Upper lobe of right lung (tissue), 1 donor: ENCODE measurements around the gene SMIM33. TPM values are rescaled to one million over a fixed set of nuclear protein-coding genes. Genes with fewer than 3 reads are reported as not detected.

Experiments used
- ATAC-seq: fragments of 200-7000 bp; cut with Tn5 transposase; one replicate; pipeline ENCODE4 v1.9.1; 2020; ENCODE audit warnings: mild to moderate bottlenecking, moderate library complexity
- DNase-seq: peaks from one replicate; pipeline ENCODE4 v3.0.0-alpha.2; 2020
- H3K27ac ChIP-seq: fragments of 200-600 bp; one replicate; pipeline ENCODE4 v1.8.0; 2022
- H3K27me3 ChIP-seq: fragments of 200-600 bp; one replicate; pipeline ENCODE4 v1.8.0; 2022; ENCODE audit warnings: mild to moderate bottlenecking
- H3K36me3 ChIP-seq: fragments of 200-600 bp; one replicate; pipeline ENCODE4 v1.8.0; 2022
- H3K4me1 ChIP-seq: fragments of 200-600 bp; one replicate; pipeline ENCODE4 v1.8.0; 2022
- H3K4me3 ChIP-seq: fragments of 200-600 bp; one replicate; pipeline ENCODE4 v1.8.0; 2022; ENCODE audit warnings: mild to moderate bottlenecking
- H3K9me3 ChIP-seq: fragments of 200-600 bp; one replicate; pipeline ENCODE4 v1.8.0; 2022
- CTCF ChIP-seq: fragments of 200-600 bp; IDR thresholded peaks from one replicate; pipeline ENCODE4 v1.8.0; 2022; ENCODE audit warnings: antibody characterized with exemption
- intact Hi-C: fragments of 100-400 bp; cut with DNase I; formaldehyde crosslinking; loops from one replicate; pipeline ENCODE4 v1.11.0; 2022
- total RNA-seq: library from RNA; stranded (reverse); fragmentation: NEBNext Ultra II Directional; extraction: Animal tissue kit (Norgen Biotek cat#: 25700); gene quantifications from one replicate; pipeline ENCODE4 v1.2.1, GENCODE V29; 2021
- donor health status: DM: no; HTN: yes; CAD: no; lungs with severe emphysema.

The SMIM33 gene
- total RNA-seq, 1 donor from 2014 or later: not detected

- peak overlapping the region; percentile 66 for H3K27ac ChIP-seq
- TF ChIP-seq CTCF: no peak
- no peaks in the 10 kb centered on the region for H3K36me3 ChIP-seq
- no peaks in the 10 kb centered on the region for H3K9me3 ChIP-seq
- peak overlapping the region; percentile 0 for H3K4me3 ChIP-seq
- H3K4me1 ChIP-seq: peaks cover 14% of the 10 kb centered on the region
- DNase-seq: no peak
- no peaks in the 10 kb centered on the region for H3K27me3 ChIP-seq
- ATAC-seq: peak; percentile 65
- intact Hi-C loops: no loop called here
These were observed 12.0 kb upstream of the SMIM33 start for GRCh38 chr5:139458580-139459407.

- peak overlapping the region; percentile 66 for H3K27ac ChIP-seq
- no peak for TF ChIP-seq CTCF
- peak overlapping the region; percentile 0 for H3K4me3 ChIP-seq
- no peaks in the 10 kb centered on the region for H3K9me3 ChIP-seq
- H3K36me3 ChIP-seq: no peaks in the 10 kb centered on the region
- peaks cover 14% of the 10 kb centered on the region for H3K4me1 ChIP-seq
- no peaks in the 10 kb centered on the region for H3K27me3 ChIP-seq
- intact Hi-C loops: no loop called here
- DNase-seq: no peak
- ATAC-seq: peak; percentile 45
These were observed 11.3 kb upstream of the SMIM33 start for GRCh38 chr5:139459451-139459934.

GRCh38 chr5:139460455-139460854 is 10.3 kb upstream of the SMIM33 start:
- Histone ChIP-seq H3K36me3 (no peaks in the 10 kb centered on the region), H3K4me3 (peak overlapping the region; percentile 45), H3K27ac (peak overlapping the region; percentile 66), H3K27me3 (no peaks in the 10 kb centered on the region), H3K9me3 (no peaks in the 10 kb centered on the region), H3K4me1 (peaks cover 14% of the 10 kb centered on the region)
- ATAC-seq (no peak), DNase-seq (no peak)
- intact Hi-C loops: no loop called here
- no peak for TF ChIP-seq CTCF

- no peaks in the 10 kb centered on the region for H3K9me3 ChIP-seq
- H3K27ac ChIP-seq: peak overlapping the region; percentile 66
- no peaks in the 10 kb centered on the region for H3K27me3 ChIP-seq
- H3K4me3 ChIP-seq: peak overlapping the region; percentile 45
- H3K36me3 ChIP-seq: no peaks in the 10 kb centered on the region
- ATAC-seq (no peak), DNase-seq (no peak)
- H3K4me1 ChIP-seq: peaks cover 14% of the 10 kb centered on the region
- no peak for TF ChIP-seq CTCF
- intact Hi-C loops: no loop called here
These were observed 9.6 kb upstream of the SMIM33 start for GRCh38 chr5:139461176-139461575.

- no peak for TF ChIP-seq CTCF
- H3K4me1 ChIP-seq: peaks cover 14% of the 10 kb centered on the region
- intact Hi-C loops: no loop called here
- no peaks in the 10 kb centered on the region for H3K27me3 ChIP-seq
- no peaks in the 10 kb centered on the region for H3K36me3 ChIP-seq
- no peak for DNase-seq
- peak overlapping the region; percentile 77 for H3K27ac ChIP-seq
- H3K4me3 ChIP-seq: peak overlapping the region; percentile 45
- peak; percentile 21 for ATAC-seq
- no peaks in the 10 kb centered on the region for H3K9me3 ChIP-seq
These were observed 9.1 kb upstream of the SMIM33 start for GRCh38 chr5:139461698-139462097.
